GM13976 (cell line): ENCODE results near the gene BTRC.

Source experiments
- DNase-seq: peaks from one replicate; pipeline ENCODE4 v3.0.0; 2012; ENCODE audit warnings: low spot score
- CTCF ChIP-seq: IDR thresholded peaks from 2 replicates; pipeline ENCODE4 v1.5.1; 2012; ENCODE audit warnings: borderline replicate concordance, mild to moderate bottlenecking; ENCODE audit not compliant: insufficient read depth; ENCODE audit errors: extremely low read depth, missing control alignments, control extremely low read depth
- in situ Hi-C: fragments of 300-500 bp; cut with MboI; formaldehyde crosslinking; loops from one replicate; pipeline ENCODE4 v1.12.0; 2022; ENCODE audit warnings: low sequenced_read_pairs, mixed read lengths, inconsistent platforms; ENCODE audit not compliant: unreplicated experiment

BTRC gene

DNA sequence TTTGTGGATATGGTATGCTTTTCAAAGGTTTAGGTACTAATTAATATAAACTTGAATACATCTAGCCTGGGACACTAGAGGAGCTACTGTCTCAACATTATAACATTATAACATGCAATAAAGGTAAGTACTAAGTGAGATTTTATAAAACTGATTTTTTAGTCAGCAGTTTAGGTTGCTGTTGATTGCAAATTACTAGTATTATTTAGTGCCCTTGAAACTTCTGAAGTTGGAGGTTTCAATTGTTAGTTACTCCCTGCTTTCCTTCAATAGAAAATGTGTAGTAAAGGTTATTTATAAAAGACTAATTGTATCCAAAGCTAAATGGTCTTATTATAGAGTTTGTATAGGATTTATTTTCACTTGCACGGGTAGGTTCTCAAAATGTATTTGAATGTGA, 138.8 kb downstream of the BTRC start:
- no peak for TF ChIP-seq CTCF
- in situ Hi-C loops: no loop called here

DNA sequence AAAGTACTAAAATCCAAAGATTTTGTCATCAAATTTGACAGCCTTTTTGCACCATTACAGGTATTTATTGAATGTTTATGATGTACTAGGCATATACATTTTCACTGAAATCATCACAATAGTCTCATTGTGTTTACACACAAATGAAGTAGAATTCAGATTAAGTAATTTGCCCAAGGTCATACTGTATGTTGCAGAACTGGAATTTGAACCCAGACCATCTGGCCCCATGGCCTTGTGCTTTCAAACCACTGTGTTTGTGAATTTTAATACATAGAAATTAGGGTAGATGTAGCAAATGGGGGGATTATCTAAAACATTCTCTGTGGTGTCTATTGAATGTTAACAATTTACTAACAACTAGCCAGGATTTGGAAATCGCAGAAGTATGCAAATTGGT, 139.3 kb downstream of the BTRC start:
- in situ Hi-C loops: no loop called here
- no peak for DNase-seq
- TF ChIP-seq CTCF: no peak

More for the DNA sequence above, 138.8 kb downstream of the BTRC start:
- DNase-seq: no peak

- DNase-seq: no peak
- no peak for TF ChIP-seq CTCF
- in situ Hi-C loops: no loop called here
Measured at GRCh38 chr10:101493782-101494281, 139.9 kb downstream of the BTRC start.

DNA sequence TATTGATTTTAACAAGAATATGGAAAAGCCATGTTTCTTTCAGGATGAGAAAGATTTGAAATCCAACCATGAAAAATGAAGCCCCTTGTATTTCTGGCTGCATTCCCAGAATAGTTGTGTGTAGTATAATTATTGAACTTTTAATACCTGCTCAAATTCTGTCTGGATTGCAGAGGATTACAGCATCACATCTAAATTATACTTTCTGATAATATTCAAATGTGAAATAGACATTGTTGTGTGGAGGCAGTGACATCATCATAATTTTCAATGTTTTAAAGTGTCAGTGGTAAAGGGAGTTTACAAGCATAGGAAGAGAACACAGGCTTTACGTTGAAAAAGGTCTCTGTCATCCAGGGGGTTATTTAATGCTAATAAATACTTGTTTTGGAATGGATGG, 140.7 kb downstream of the BTRC start:
- DNase-seq: no peak
- no peak for TF ChIP-seq CTCF
- in situ Hi-C loops: no loop called here

DNA sequence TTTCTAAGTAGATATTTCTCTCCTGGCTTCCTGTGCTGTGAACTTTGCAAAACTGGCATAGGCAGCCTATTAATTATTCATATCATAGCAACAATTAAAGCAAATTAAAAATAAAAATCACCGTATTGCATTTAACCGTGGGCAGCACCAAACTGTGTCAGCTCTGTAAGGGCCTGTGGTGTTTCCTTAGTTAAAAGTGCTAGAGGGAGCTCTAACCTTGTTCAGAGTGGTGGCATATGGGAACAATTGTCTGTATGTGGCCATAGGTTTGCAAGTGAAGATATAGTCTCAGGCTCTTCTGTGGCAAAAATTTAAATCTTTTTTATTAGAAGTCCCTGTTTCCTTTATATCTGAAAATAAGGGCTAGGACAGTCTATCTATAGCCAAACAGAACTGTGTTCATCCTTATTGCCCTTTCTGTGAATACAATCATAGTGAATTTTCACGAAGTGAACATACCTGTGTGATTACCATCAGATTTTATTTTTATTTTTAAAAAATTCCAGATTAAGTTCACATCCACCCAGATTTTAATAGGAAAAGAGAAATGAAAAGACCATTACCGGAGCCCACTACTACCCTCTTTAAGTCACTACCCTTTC, 141.5 kb downstream of the BTRC start:
- in situ Hi-C loops: no loop called here
- no peak for DNase-seq
- TF ChIP-seq CTCF: no peak

DNA sequence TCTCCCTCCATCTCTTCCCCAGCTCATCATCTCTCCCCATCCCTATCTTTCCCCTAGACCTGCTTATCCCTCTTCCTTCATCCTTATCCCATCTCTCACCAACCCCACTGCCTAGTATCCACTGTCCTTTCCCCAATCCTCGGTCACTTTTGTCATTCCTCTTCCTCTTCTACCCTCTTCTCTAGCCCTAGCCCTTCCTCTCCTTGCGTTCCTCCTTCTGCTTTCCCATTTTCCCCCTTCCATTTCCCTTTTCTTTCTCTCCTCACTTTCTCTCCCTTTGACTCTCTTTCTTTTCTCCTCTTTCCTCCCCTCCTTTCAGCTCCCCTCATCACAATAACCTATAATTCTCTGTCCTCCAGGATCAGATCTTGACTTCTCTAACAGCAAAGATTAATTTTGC, 150.5 kb downstream of the BTRC start:
- in situ Hi-C loops: no loop called here
- no peak for DNase-seq
- TF ChIP-seq CTCF: no peak

DNA sequence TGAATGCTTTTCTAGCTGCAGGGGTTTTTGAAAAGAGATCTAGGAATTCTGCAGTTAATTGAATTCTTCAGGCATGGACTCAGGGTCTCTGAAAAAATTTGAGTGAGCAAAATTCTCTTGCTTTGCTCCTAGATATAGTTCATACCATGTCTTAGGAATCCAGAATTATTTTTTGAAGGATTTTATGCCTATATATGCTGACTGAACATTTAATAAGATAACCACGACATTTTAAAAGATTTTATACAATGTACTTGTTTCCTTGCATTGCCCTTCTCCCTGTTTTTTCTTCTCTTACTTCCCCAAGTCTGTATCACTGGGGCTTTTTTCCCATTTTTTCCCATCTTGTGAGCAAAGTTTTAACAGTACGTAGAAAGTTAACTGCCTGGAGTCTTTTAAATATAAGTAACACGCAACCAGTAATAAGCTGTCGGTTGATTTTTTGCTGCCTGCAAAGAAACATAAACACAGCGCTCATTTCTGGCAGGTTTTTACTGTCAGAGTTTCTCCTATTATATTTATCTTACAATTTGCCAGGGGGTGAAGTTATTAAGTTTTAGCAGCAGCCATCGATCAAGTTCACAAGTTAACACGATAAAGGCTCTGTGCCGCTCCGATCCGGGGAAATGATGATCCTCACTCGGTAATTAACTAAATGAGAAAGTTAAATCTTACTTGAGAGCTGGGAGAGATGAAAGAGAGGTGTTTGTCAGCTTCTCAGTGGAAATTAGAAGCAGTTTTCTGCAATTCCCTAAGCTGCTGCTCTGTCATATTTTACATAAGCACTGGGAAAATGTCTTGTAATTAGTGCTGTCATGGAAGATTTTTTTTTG, 153.1 kb downstream of the BTRC start:
- in situ Hi-C loops: no loop called here
- DNase-seq: no peak
- TF ChIP-seq CTCF: no peak
